HCT116 (cell line): ENCODE results near the gene KRT86. TPM values are rescaled to one million over a fixed set of nuclear protein-coding genes. Genes with fewer than 3 reads are reported as not detected.

Experiments used
- ATAC-seq: fragments of 200-7000 bp; cut with Tn5 transposase; 2 replicates; pipeline ENCODE4 v1.9.1; 2020; ENCODE audit warnings: mild to moderate bottlenecking, moderate library complexity
- BruUV-seq: library from RNA; stranded (reverse); fragments of 400-500 nt; replicated peaks from 2 replicates; lab custom pipeline; 2021; lab: Mats Ljungman, UMichigan
- CTCF ChIA-PET: fragments of 300-600 bp; sonication (Branson Sonifier 250); formaldehyde crosslinking; loops from one replicate; lab custom pipeline; 2021; ENCODE audit warnings: antibody characterized with exemption; lab: Charles Lee
- POLR2A ChIA-PET: fragments of 300-600, 350-600 bp; sonication (Branson Sonifier 250); formaldehyde crosslinking; loops from one replicate; lab custom pipeline; 2021; ENCODE audit warnings: antibody characterized with exemption; lab: Charles Lee
- RAD21 ChIA-PET, 2 experiments: fragments of 300-600 bp; sonication (Branson Sonifier 250); formaldehyde crosslinking; loops; one replicate each; lab custom pipeline; 2023; ENCODE audit warnings: low total read pairs in 2 of 2; ENCODE audit not compliant: uncharacterized antibody in 2 of 2, unreplicated experiment in 2 of 2, low non-redundant PET in 1 of 2; lab: Charles Lee
- DNase-seq: peaks from one replicate; pipeline ENCODE4 v3.0.0-alpha.2; 2010; ENCODE audit warnings: low read depth, low spot score
- H2AFZ ChIP-seq: fragments of 200-600 bp; shearing (Covaris generic), sonication (generic); 2 replicates; pipeline ENCODE4 v1.6.1; 2017; ENCODE audit warnings: low read depth, mixed run types, mixed read lengths, antibody characterized with exemption, low read length; ENCODE audit not compliant: poor library complexity, severe bottlenecking
- H3K27ac ChIP-seq: 2 replicates; pipeline ENCODE4 v1.5.1; 2012; ENCODE audit warnings: low read depth, low read length
- H3K27me3 ChIP-seq: fragments of 200-600 bp; sonication (generic); 2 replicates; pipeline ENCODE4 v1.6.1; 2016; ENCODE audit warnings: mixed run types, low read length, mixed read lengths; ENCODE audit not compliant: insufficient read depth
- H3K36me3 ChIP-seq, 2 experiments: fragments of 200-500 bp in 1 of 2; fragments of 200-600 bp in 1 of 2; sonication (Bioruptor generic) in 1 of 2; sonication (generic) in 1 of 2; 2 replicates each; pipeline versions ENCODE4 v1.5.1 to v1.6.1; 2014 to 2016; ENCODE audit warnings: low read length in 2 of 2, inconsistent platforms in 1 of 2, mixed read lengths in 1 of 2, mixed run types in 1 of 2; ENCODE audit not compliant: insufficient read depth in 2 of 2, control insufficient read depth in 1 of 2
- H3K4me1 ChIP-seq, 2 experiments: fragments of 200-600 bp in 1 of 2; sonication (generic) in 1 of 2; 2 replicates each; pipeline versions ENCODE4 v1.5.1 to v1.6.1; 2012 to 2017; ENCODE audit warnings: low read length in 2 of 2, inconsistent platforms in 1 of 2, mild to moderate bottlenecking in 1 of 2, mixed read lengths in 1 of 2, mixed run types in 1 of 2, moderate library complexity in 1 of 2; ENCODE audit not compliant: insufficient read depth in 2 of 2, control insufficient read depth in 1 of 2
- H3K4me2 ChIP-seq: fragments of 200-600 bp; sonication (generic); 2 replicates; pipeline ENCODE4 v1.6.1; 2017; ENCODE audit warnings: mixed run types, low read length, mixed read lengths
- H3K4me3 ChIP-seq, 2 experiments: fragments of 200-600 bp in 1 of 2; sonication (generic) in 1 of 2; replicated peaks in 1 of 2; 2 replicates each; pipeline ENCODE4 v1.5.1; 2011 to 2016; ENCODE audit warnings: low read length in 2 of 2, control low read depth in 1 of 2, low read depth in 1 of 2, mild to moderate bottlenecking in 1 of 2, mixed read lengths in 1 of 2, mixed run types in 1 of 2
- H3K79me2 ChIP-seq: fragments of 200-600 bp; sonication (generic); 2 replicates; pipeline ENCODE4 v1.6.1; 2017; ENCODE audit warnings: mild to moderate bottlenecking, mixed run types, low read length, moderate library complexity, mixed read lengths; ENCODE audit not compliant: insufficient read depth
- H3K9ac ChIP-seq: fragments of 200-600 bp; sonication (generic); 2 replicates; pipeline ENCODE4 v1.6.1; 2016; ENCODE audit warnings: low read length, mixed read lengths
- H3K9me2 ChIP-seq: fragments of 200-600 bp; sonication (generic), shearing (Covaris generic); 2 replicates; pipeline ENCODE4 v1.6.1; 2017; ENCODE audit warnings: mixed run types, mild to moderate bottlenecking, moderate library complexity; ENCODE audit not compliant: insufficient read depth
- H3K9me3 ChIP-seq, 2 experiments: fragments of 200-500 bp in 1 of 2; fragments of 200-600 bp in 1 of 2; sonication (Bioruptor generic) in 1 of 2; sonication (generic) in 1 of 2; 2 replicates each; pipeline ENCODE4 v1.6.1; 2014 to 2017; ENCODE audit warnings: low read length in 2 of 2, mixed read lengths in 2 of 2, inconsistent platforms in 1 of 2, low read depth in 1 of 2, mild to moderate bottlenecking in 1 of 2, mixed run types in 1 of 2, moderate library complexity in 1 of 2; ENCODE audit not compliant: control insufficient read depth in 1 of 2, insufficient read depth in 1 of 2
- H4K20me1 ChIP-seq: fragments of 200-600 bp; sonication (generic), shearing (Covaris generic); 2 replicates; pipeline ENCODE4 v1.6.1; 2017; ENCODE audit warnings: mixed run types, mild to moderate bottlenecking, moderate library complexity; ENCODE audit not compliant: insufficient read depth
- CEBPB ChIP-seq: IDR thresholded peaks from 2 replicates; pipeline ENCODE4 v1.6.1; 2012; ENCODE audit warnings: low read depth
- EGR1 ChIP-seq: IDR thresholded peaks from 2 replicates; pipeline ENCODE4 v1.6.1; 2012; ENCODE audit warnings: low read depth
- ELF1 ChIP-seq: IDR thresholded peaks from 2 replicates; pipeline ENCODE4 v1.6.1; 2012; ENCODE audit warnings: low read depth, borderline replicate concordance
- EZH2 ChIP-seq: fragments of 200-600 bp; sonication (generic); IDR thresholded peaks from 2 replicates; pipeline ENCODE4 v1.6.1; 2017; ENCODE audit warnings: antibody characterized with exemption, mixed run types
- EZH2phosphoT487 ChIP-seq: fragments of 200-600 bp; IDR thresholded peaks from 2 replicates; pipeline ENCODE4 v1.6.1; 2018; ENCODE audit warnings: antibody characterized with exemption, borderline replicate concordance
- FOSL1 ChIP-seq: IDR thresholded peaks from 2 replicates; pipeline ENCODE4 v1.6.1; 2012; ENCODE audit warnings: low read depth
- POLR2A ChIP-seq: IDR thresholded peaks from 2 replicates; pipeline ENCODE4 v1.7.0; 2011; ENCODE audit warnings: borderline replicate concordance; ENCODE audit not compliant: insufficient read depth, insufficient read length; ENCODE audit errors: extremely low read depth
- POLR2AphosphoS5 ChIP-seq: IDR thresholded peaks from 2 replicates; pipeline ENCODE4 v1.6.1; 2011; ENCODE audit warnings: mild to moderate bottlenecking, low read depth, low read length, moderate library complexity
- RAD21 ChIP-seq: IDR thresholded peaks from 2 replicates; pipeline ENCODE4 v1.6.1; 2012; ENCODE audit warnings: low read depth, mild to moderate bottlenecking
- SIN3A ChIP-seq: IDR thresholded peaks from 2 replicates; pipeline ENCODE4 v1.6.1; 2012; ENCODE audit warnings: low read depth
- SP1 ChIP-seq: IDR thresholded peaks from 2 replicates; pipeline ENCODE4 v1.6.1; 2012; ENCODE audit warnings: low read depth
- TCF7L2 ChIP-seq: IDR thresholded peaks from 2 replicates; pipeline ENCODE4 v1.7.0; 2011; ENCODE audit warnings: borderline replicate concordance, inconsistent platforms; ENCODE audit not compliant: insufficient read depth, insufficient read length; ENCODE audit errors: extremely low read depth
- YY1 ChIP-seq: IDR thresholded peaks from 2 replicates; pipeline ENCODE4 v1.6.1; 2011; ENCODE audit warnings: low read length, low read depth, moderate library complexity, mild to moderate bottlenecking; ENCODE audit not compliant: insufficient replicate concordance; ENCODE audit errors: extremely low read depth
- ZFX ChIP-seq: fragments of 450-650 bp; IDR thresholded peaks from 2 replicates; pipeline ENCODE4 v1.6.1; 2017
- ZNF274 ChIP-seq: fragments of 200-500 bp; sonication (Bioruptor generic); IDR thresholded peaks from 2 replicates; pipeline ENCODE4 v1.6.1; 2014; ENCODE audit warnings: mild to moderate bottlenecking, low read depth, low read length, inconsistent platforms
- intact Hi-C: fragments of 100-400 bp; cut with micrococcal nuclease; formaldehyde crosslinking; loops from 2 replicates; pipeline ENCODE4 v1.10.0; 2022
- total RNA-seq: library from RNA; stranded (reverse); gene quantifications from one replicate; pipeline ENCODE4 v1.2.1, GENCODE V29; 2021; ENCODE audit not compliant: unreplicated experiment
- TF ChIP-seq, protein P1 (sequence below): IDR thresholded peaks from 2 replicates; pipeline ENCODE4 v1.6.1; 2012
- TF ChIP-seq, protein P2 (sequence below): IDR thresholded peaks from 2 replicates; pipeline ENCODE4 v1.6.1; 2012; ENCODE audit warnings: low read depth
- TF ChIP-seq, protein P3 (sequence below), 3 experiments: fragments of 200-600 bp in 1 of 3; sonication (generic) in 1 of 3; IDR thresholded peaks in 2 of 3; conservative IDR thresholded peaks in 1 of 3; 2 replicates each; pipeline ENCODE4 v1.5.1; 2012 to 2017; ENCODE audit warnings: low read depth in 2 of 3, low read length in 2 of 3, antibody characterized with exemption in 1 of 3, borderline replicate concordance in 1 of 3, control low read depth in 1 of 3, mild to moderate bottlenecking in 1 of 3, mixed read lengths in 1 of 3, mixed run types in 1 of 3, moderate library complexity in 1 of 3; ENCODE audit not compliant: insufficient read depth in 1 of 3

KRT86 gene
- total RNA-seq, 1 experiment from 2014 or later: 1.5 TPM

DNA sequence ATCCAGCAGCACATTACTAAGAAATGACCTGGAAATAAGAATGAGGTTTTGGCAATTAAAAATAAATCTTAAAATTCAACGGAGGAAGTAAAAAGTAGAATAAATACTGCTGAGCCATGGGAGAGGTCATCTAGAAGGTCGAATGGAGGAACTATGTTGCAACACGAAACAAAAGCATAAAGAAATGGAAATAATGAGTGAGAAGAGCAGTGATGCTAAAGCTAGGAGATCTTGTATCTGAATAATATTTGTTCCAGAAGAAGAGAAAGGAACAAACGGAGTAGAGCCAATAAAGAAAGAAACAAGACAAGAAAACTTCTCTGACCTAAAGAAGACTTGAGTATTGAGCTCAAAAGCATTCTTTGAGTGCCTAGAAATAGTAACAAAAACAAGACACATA, 48.0 kb upstream of the KRT86 start (continued):
- TF ChIP-seq TCF7L2: no peak
- TF ChIP-seq, protein P1, sequence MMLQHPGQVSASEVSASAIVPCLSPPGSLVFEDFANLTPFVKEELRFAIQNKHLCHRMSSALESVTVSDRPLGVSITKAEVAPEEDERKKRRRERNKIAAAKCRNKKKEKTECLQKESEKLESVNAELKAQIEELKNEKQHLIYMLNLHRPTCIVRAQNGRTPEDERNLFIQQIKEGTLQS: no peak
- no peak for TF ChIP-seq ZNF274
- TF ChIP-seq YY1: no peak
- TF ChIP-seq POLR2AphosphoS5: no peak

DNA sequence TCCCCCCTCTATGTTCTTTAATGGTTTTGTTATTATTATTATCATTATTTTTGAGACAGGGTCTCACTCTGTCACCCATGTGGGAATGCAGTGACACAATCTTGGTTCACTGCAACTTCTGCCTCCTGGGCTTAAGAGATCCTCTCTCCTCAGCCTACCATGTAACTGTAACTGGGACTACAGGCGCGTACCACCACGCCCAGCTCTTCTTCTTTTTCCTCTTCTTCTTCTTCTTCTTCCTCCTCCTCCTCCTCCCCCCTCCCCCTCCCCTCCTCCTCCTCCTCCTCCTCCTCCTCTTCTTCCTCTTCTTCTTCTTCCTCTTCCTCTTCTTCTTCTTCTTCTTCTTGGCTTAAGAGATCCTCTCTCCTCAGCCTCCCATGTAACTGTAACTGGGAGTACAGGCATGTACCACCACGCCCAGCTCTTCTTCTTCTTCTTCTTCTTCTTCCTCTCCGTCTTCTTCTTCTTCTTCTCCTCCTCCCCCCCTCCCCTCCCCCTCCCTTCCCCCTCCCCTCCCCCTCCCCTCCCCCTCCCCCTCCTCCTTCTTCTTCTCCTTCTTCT, 46.8 kb upstream of the KRT86 start:
- Histone ChIP-seq H2AFZ (no peak overlapping the region), H3K9me3 (no peaks in the 10 kb centered on the region), H3K79me2 (no peaks in the 10 kb centered on the region), H3K4me2 (no peak overlapping the region), H3K9ac (no peak overlapping the region), H3K36me3 (no peaks in the 10 kb centered on the region), H3K27me3 (no peaks in the 10 kb centered on the region), H3K9me2 (no peaks in the 10 kb centered on the region), H3K27ac (no peak overlapping the region), H3K4me3 (no peak overlapping the region), H4K20me1 (no peaks in the 10 kb centered on the region), H3K4me1 (peaks cover 31 to 86% of the 10 kb centered on the region in 2 experiments)
- DNase-seq (no peak), ATAC-seq (no peak)
- intact Hi-C loops: no loop called here
- ChIA-PET POLR2A (no interaction called here), RAD21 (no interaction called here), CTCF (no interaction called here)
- no TSS peak for BruUV-seq
- no peak for TF ChIP-seq SP1
- TF ChIP-seq, protein P2, sequence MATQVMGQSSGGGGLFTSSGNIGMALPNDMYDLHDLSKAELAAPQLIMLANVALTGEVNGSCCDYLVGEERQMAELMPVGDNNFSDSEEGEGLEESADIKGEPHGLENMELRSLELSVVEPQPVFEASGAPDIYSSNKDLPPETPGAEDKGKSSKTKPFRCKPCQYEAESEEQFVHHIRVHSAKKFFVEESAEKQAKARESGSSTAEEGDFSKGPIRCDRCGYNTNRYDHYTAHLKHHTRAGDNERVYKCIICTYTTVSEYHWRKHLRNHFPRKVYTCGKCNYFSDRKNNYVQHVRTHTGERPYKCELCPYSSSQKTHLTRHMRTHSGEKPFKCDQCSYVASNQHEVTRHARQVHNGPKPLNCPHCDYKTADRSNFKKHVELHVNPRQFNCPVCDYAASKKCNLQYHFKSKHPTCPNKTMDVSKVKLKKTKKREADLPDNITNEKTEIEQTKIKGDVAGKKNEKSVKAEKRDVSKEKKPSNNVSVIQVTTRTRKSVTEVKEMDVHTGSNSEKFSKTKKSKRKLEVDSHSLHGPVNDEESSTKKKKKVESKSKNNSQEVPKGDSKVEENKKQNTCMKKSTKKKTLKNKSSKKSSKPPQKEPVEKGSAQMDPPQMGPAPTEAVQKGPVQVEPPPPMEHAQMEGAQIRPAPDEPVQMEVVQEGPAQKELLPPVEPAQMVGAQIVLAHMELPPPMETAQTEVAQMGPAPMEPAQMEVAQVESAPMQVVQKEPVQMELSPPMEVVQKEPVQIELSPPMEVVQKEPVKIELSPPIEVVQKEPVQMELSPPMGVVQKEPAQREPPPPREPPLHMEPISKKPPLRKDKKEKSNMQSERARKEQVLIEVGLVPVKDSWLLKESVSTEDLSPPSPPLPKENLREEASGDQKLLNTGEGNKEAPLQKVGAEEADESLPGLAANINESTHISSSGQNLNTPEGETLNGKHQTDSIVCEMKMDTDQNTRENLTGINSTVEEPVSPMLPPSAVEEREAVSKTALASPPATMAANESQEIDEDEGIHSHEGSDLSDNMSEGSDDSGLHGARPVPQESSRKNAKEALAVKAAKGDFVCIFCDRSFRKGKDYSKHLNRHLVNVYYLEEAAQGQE: no peak
- no peak for TF ChIP-seq CEBPB
- TF ChIP-seq, protein P3, sequence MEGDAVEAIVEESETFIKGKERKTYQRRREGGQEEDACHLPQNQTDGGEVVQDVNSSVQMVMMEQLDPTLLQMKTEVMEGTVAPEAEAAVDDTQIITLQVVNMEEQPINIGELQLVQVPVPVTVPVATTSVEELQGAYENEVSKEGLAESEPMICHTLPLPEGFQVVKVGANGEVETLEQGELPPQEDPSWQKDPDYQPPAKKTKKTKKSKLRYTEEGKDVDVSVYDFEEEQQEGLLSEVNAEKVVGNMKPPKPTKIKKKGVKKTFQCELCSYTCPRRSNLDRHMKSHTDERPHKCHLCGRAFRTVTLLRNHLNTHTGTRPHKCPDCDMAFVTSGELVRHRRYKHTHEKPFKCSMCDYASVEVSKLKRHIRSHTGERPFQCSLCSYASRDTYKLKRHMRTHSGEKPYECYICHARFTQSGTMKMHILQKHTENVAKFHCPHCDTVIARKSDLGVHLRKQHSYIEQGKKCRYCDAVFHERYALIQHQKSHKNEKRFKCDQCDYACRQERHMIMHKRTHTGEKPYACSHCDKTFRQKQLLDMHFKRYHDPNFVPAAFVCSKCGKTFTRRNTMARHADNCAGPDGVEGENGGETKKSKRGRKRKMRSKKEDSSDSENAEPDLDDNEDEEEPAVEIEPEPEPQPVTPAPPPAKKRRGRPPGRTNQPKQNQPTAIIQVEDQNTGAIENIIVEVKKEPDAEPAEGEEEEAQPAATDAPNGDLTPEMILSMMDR (IDR thresholded peaks at IDR 0.05 in 2 of 3, conservative IDR thresholded peaks at IDR 0.05 in 1 of 3; ENCODE audit: borderline replicate concordance in 1 of 3, insufficient read depth in 1 of 3, low read depth in 2 of 3, low read length in 2 of 3): no peak
- TF ChIP-seq EZH2phosphoT487: no peak
- no peak for TF ChIP-seq YY1
- TF ChIP-seq, protein P1: no peak
- TF ChIP-seq EGR1: no peak
- no peak for TF ChIP-seq ZFX
- TF ChIP-seq POLR2A: no peak
- TF ChIP-seq FOSL1: no peak
- TF ChIP-seq ELF1: no peak
- TF ChIP-seq RAD21: no peak
- TF ChIP-seq POLR2AphosphoS5: no peak
- TF ChIP-seq SIN3A: no peak
- no peak for TF ChIP-seq EZH2
